ENCODE results near the gene MSANTD1. TPM values are rescaled to one million over a fixed set of nuclear protein-coding genes. Genes with fewer than 3 reads are reported as not detected.

The MSANTD1 gene
- total and polyA plus RNA-seq, 2 donors (not counting 1 experiment from before 2014, with no cell fraction given): 0.78 to 5.5 TPM

GRCh38 chr4:3239303-3239702 lies 9.7 kb upstream of the MSANTD1 start:
- peaks cover 0 to 57% of the 10 kb centered on the region in 2 experiments for H3K36me3 ChIP-seq (replicated peaks in 1 of 2; ENCODE audit: control extremely low read depth in 1 of 2, control insufficient read depth in 1 of 2, extremely low read depth in 1 of 2, insufficient read depth in 2 of 2, low read length in 1 of 2)
- peaks cover 1% of the 10 kb centered on the region for H3K4me1 Mint-ChIP-seq
- intact Hi-C loops (cut with micrococcal nuclease): no loop called here

GRCh38 chr4:3239998-3240920 lies 8.7 kb upstream of the MSANTD1 start:
- intact Hi-C loops (cut with micrococcal nuclease): no loop called here
- Histone ChIP-seq H3K4me1 (ENCODE audit: control insufficient read depth in 2 of 2, insufficient read depth in 2 of 2, low read length in 2 of 2) (no peaks in the 10 kb centered on the region), H3K27me3 (replicated peaks in 1 of 4; ENCODE audit: control extremely low read depth in 1 of 4, control insufficient read depth in 3 of 4, insufficient read depth in 4 of 4, low read length in 3 of 4) (no peaks in the 10 kb centered on the region), H3K9me3 (ENCODE audit: control extremely low read depth in 1 of 3, control insufficient read depth in 2 of 3, insufficient read depth in 1 of 3, low read length in 2 of 3) (no peaks in the 10 kb centered on the region), H3K36me3 (replicated peaks in 1 of 2; ENCODE audit: control extremely low read depth in 1 of 2, control insufficient read depth in 1 of 2, extremely low read depth in 1 of 2, insufficient read depth in 2 of 2, low read length in 1 of 2) (peaks cover 0 to 52% of the 10 kb centered on the region in 2 experiments), H4K20me1 (ENCODE audit: control insufficient read depth, insufficient read depth, low read length, poor library complexity, severe bottlenecking) (no peaks in the 10 kb centered on the region), H3K4me3 (ENCODE audit: control extremely low read depth in 1 of 5, extremely low read depth in 1 of 5, insufficient read depth in 1 of 5, low read depth in 2 of 5, low read length in 4 of 5) (no peak overlapping the region), H3K27ac (ENCODE audit: low read length in 2 of 2) (no peak overlapping the region), H3K4me2 (replicated peaks; ENCODE audit: low read depth, low read length, poor library complexity, severe bottlenecking) (no peak overlapping the region), H2AFZ (ENCODE audit: insufficient read depth, low read depth, low read length, poor library complexity, severe bottlenecking) (no peak overlapping the region), H3K9ac (ENCODE audit: low read length) (no peak overlapping the region), H3K79me2 (ENCODE audit: control insufficient read depth, insufficient read depth, low read length) (no peaks in the 10 kb centered on the region)
- POLR2A ChIA-PET: no interaction called here
- ATAC-seq (ENCODE audit: low read depth): no peak
- WGBS (ENCODE audit: insufficient coverage): 96% methylated on average over 26 of the region's 29 CpGs
- Mint-ChIP-seq H3K27me3 (no peaks in the 10 kb centered on the region), H3K4me1 (peaks cover 1% of the 10 kb centered on the region), H3K4me3 (no peak overlapping the region), H3K9me3 (ENCODE audit: insufficient read depth) (no peaks in the 10 kb centered on the region), H3K27ac (no peak overlapping the region)
- CTCF ChIA-PET: no interaction called here
- DNase-seq: no peak
- no peak for TF ChIP-seq EZH2 (IDR thresholded peaks at IDR 0.05; ENCODE audit: borderline replicate concordance, insufficient read depth, low read depth, low read length, poor library complexity, severe bottlenecking)
- TF ChIP-seq, protein P1, sequence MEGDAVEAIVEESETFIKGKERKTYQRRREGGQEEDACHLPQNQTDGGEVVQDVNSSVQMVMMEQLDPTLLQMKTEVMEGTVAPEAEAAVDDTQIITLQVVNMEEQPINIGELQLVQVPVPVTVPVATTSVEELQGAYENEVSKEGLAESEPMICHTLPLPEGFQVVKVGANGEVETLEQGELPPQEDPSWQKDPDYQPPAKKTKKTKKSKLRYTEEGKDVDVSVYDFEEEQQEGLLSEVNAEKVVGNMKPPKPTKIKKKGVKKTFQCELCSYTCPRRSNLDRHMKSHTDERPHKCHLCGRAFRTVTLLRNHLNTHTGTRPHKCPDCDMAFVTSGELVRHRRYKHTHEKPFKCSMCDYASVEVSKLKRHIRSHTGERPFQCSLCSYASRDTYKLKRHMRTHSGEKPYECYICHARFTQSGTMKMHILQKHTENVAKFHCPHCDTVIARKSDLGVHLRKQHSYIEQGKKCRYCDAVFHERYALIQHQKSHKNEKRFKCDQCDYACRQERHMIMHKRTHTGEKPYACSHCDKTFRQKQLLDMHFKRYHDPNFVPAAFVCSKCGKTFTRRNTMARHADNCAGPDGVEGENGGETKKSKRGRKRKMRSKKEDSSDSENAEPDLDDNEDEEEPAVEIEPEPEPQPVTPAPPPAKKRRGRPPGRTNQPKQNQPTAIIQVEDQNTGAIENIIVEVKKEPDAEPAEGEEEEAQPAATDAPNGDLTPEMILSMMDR (IDR thresholded peaks at IDR 0.05): no peak

More at GRCh38 chr4:3239303-3239702, 9.7 kb upstream of the MSANTD1 start:
- Mint-ChIP-seq H3K9me3 (ENCODE audit: insufficient read depth) (no peaks in the 10 kb centered on the region), H3K27me3 (no peaks in the 10 kb centered on the region), H3K27ac (no peak overlapping the region), H3K4me3 (no peak overlapping the region)
- Histone ChIP-seq H3K4me1 (ENCODE audit: control insufficient read depth in 2 of 2, insufficient read depth in 2 of 2, low read length in 2 of 2) (no peaks in the 10 kb centered on the region), H2AFZ (ENCODE audit: insufficient read depth, low read depth, low read length, poor library complexity, severe bottlenecking) (no peak overlapping the region), H3K79me2 (ENCODE audit: control insufficient read depth, insufficient read depth, low read length) (no peaks in the 10 kb centered on the region), H4K20me1 (ENCODE audit: control insufficient read depth, insufficient read depth, low read length, poor library complexity, severe bottlenecking) (no peaks in the 10 kb centered on the region), H3K27me3 (replicated peaks in 1 of 4; ENCODE audit: control extremely low read depth in 1 of 4, control insufficient read depth in 3 of 4, insufficient read depth in 4 of 4, low read length in 3 of 4) (no peaks in the 10 kb centered on the region), H3K4me3 (ENCODE audit: control extremely low read depth in 1 of 5, extremely low read depth in 1 of 5, insufficient read depth in 1 of 5, low read depth in 2 of 5, low read length in 4 of 5) (no peak overlapping the region), H3K9ac (ENCODE audit: low read length) (no peak overlapping the region), H3K4me2 (replicated peaks; ENCODE audit: low read depth, low read length, poor library complexity, severe bottlenecking) (no peak overlapping the region), H3K27ac (ENCODE audit: low read length in 2 of 2) (no peak overlapping the region), H3K9me3 (ENCODE audit: control extremely low read depth in 1 of 3, control insufficient read depth in 2 of 3, insufficient read depth in 1 of 3, low read length in 2 of 3) (no peaks in the 10 kb centered on the region)
- no peak for DNase-seq
- no peak for TF ChIP-seq EZH2 (IDR thresholded peaks at IDR 0.05; ENCODE audit: borderline replicate concordance, insufficient read depth, low read depth, low read length, poor library complexity, severe bottlenecking)
- TF ChIP-seq, protein P1 (IDR thresholded peaks at IDR 0.05): no peak
- POLR2A ChIA-PET: no interaction called here
- WGBS (ENCODE audit: insufficient coverage): 98% methylated on average over 11 of the region's 11 CpGs
- no peak for ATAC-seq (ENCODE audit: low read depth)
- CTCF ChIA-PET: no interaction called here

Data from B cell (primary cell).